ENCODE data around the gene SLC7A6.

SLC7A6 gene

DNA sequence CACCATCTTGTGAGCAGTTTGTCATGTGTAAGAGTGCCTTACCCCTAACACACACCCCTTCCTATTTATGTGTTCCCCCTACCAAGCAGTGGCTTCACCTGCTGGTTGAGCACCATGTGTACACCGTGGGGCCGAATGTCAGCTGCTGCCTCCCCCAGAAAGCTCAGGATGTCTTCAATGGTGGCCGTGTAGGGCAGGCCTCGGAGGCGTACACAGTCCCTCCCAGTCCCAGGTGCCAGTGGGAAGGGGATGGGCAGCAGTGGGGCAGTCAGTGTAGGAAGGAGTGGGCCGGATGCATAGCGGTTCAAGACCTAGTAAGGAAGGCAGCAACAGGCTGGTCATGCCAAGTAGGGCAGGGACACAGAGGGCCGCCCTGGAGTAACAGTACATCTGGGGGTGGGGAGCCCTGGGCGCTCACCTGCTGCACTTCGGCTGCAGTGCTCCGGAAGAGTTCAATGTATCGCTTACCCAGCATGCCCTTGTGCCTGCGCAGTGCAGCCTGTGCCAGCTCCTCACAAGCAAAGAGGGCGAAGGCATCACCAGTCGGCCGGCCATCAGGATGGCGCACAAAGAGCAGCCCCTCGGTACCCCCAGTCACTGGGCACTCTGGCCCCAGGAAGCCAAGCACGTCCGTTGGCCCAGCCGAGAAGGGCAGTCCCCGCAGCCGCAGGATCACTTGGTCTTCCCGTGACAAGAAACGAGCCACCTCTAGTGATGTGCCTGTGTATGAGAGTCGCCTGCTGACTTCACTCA is 32.8 kb upstream of the SLC7A6 start:
- no peak for TF ChIP-seq ZFX (IDR thresholded peaks at IDR 0.05; ENCODE audit: borderline replicate concordance)
- TF ChIP-seq, protein P1, sequence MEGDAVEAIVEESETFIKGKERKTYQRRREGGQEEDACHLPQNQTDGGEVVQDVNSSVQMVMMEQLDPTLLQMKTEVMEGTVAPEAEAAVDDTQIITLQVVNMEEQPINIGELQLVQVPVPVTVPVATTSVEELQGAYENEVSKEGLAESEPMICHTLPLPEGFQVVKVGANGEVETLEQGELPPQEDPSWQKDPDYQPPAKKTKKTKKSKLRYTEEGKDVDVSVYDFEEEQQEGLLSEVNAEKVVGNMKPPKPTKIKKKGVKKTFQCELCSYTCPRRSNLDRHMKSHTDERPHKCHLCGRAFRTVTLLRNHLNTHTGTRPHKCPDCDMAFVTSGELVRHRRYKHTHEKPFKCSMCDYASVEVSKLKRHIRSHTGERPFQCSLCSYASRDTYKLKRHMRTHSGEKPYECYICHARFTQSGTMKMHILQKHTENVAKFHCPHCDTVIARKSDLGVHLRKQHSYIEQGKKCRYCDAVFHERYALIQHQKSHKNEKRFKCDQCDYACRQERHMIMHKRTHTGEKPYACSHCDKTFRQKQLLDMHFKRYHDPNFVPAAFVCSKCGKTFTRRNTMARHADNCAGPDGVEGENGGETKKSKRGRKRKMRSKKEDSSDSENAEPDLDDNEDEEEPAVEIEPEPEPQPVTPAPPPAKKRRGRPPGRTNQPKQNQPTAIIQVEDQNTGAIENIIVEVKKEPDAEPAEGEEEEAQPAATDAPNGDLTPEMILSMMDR (IDR thresholded peaks at IDR 0.05): no peak
- H3K27ac ChIP-seq: no peak overlapping the region

DNA sequence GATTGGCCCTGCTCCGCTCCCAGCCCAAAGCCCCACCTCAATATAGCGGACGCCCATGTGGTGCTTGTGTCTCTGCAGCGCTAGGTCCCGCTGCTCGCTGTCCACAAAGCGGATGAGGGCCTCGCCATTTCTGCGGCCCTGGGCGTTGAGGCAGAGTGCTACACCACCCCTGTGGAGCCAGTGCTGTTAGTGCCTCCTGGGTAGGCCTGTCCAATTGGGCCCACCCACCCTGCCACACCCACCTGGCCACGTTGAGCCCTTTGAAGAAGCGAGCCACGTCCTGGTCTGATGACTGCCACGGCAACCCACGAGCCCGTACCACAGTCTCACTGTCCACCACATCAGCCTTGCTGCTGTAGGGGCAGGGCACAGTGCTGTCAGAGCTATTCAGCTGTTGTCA is 32.0 kb upstream of the SLC7A6 start:
- peak overlapping the region; percentile 100 for H3K27ac ChIP-seq
- no peak for TF ChIP-seq ZFX (IDR thresholded peaks at IDR 0.05; ENCODE audit: borderline replicate concordance)
- TF ChIP-seq, protein P1 (IDR thresholded peaks at IDR 0.05): no peak

DNA sequence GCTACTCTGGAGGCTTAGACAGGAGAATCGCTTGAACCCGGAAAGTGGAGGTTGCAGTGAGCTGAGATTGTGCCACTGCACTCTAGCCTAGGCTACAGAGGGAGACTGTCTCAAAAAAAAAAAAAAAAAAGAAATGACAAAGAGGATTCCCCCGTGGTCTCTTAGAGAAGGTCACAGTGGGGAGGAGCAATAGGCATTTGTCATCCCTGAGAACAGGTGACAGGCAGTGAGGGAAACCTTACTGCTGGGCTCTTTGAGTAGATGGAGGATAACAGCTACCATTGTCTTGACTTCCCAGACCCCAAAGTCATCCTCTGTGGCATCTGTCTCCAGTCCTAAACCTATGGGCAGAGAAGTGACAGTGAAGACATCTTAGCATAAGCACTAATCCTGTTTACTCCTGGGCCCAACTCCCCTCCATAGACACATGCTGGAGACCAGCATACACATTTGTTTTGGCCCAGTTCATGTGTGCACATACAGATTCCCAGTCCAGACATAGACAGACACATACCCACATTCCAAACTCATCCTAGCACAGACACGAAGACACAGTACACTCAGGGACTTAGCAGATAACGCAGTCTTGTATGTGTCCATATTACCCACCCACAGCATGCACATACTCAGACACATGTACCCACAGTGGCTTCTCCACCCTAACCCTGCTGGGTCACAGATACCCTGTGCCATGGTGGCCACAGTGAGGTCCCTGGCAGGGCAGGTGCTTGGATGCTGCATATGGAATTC is 31.1 kb upstream of the SLC7A6 start:
- TF ChIP-seq, protein P1 (IDR thresholded peaks at IDR 0.05): no peak
- no peak for TF ChIP-seq ZFX (IDR thresholded peaks at IDR 0.05; ENCODE audit: borderline replicate concordance)
- H3K27ac ChIP-seq: peak overlapping the region; percentile 100

DNA sequence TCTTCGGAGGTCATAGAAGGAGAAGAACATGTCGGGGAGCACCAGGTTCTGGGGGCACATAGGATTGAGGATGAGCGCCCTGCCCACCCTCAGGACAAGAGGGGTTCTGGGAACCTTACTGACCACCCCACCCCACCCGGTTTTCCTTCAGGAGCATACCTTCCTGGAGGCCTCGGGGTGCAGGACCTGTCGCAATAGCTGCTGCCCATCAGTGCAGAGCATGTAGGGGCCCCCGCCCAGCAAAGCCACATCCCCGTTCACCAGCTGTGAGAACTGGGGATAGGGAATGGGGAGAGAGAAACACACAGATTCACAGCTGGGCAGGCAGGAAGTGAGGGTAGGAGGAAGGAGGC is 30.5 kb upstream of the SLC7A6 start:
- TF ChIP-seq, protein P1 (IDR thresholded peaks at IDR 0.05): no peak
- H3K27ac ChIP-seq: peak overlapping the region; percentile 100

DNA sequence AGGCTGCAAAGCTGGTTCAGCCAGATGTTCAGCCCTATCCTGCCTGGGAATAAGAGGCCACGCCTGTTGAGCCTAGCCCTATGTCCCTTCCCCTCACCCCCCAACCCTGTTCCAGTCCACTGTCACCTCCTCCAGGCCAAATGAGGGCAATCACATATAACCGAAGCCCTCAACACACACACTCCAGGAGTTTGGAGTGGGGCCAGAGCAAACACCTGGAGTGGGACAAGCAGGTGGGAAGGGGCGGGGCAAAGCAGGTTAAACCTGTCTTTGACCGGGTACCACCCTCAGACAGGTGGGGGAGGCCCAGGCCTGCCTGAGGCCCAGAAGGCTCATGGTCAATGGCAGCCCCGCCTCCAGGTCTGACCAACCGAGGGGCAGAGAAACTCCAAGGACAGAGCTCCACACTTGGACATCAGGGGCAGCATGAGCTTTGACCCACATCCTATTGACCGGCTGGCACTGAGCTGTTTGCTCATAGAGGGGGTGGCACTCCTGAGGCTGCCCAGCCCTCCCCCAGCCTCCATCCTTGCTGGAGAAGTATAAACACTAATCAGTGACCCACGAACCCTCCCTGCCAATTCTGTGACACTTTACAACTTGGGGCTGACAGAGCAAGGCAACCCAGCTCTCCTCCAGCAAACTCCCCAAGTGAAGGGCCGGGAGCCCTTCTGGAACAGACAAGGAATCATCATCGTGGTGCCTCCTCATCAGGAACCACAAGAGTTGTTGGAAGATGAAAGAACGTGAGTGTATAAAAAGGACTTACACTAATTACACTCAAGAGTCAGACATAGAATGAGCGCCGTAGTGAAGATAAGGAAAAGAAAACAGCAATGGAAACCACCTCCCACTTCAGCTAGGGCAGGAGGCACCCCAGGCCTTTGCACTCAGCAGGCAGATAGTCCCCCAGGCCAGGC is 29.9 kb upstream of the SLC7A6 start:
- no peak for TF ChIP-seq ZFX (IDR thresholded peaks at IDR 0.05; ENCODE audit: borderline replicate concordance)
- TF ChIP-seq, protein P1 (IDR thresholded peaks at IDR 0.05): no peak; the same call in 1 of the 2 replicates
- H3K27ac ChIP-seq: peak overlapping the region; percentile 100

DNA sequence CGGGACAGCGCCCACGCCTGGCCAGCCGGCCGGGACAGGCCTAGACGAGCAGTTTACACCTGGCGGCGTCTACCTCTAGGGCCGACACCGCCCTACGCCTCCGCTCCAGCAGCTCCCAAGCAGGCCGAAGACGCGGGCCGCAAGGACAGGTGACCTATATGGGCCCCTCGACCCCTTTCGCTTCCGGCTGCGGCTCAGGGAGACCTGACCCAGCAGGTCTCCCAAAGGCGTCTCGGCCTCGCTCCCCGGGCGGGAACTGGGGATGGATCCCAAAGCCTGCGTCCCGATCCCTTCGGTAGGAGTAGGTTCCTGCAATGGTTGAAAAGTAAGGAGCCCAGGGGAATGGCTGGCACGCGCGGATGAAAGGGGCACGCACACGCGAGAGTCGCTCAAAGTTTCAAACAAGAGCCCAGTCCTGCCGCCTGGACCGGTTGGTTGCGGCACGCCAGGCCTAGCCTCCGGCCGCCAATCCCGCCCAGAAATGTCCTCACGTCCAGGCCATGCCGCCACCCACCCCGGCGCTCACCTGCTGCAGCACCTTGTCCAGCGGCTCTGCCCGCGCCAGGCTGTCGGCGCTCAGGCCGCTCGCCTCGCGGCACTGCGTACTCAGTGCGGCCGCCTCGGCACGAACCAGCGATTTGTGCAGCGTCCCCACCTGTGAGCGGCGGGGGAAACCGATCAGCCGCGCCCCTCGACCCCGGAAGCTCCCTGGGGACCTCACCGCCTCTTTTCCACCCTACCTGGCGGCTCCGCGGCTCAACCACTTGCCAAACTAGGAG is 29.0 kb upstream of the SLC7A6 start:
- H3K27ac ChIP-seq: peak overlapping the region; percentile 100
- TF ChIP-seq, protein P1 (IDR thresholded peaks at IDR 0.05): peak; percentile 65
- no peak for TF ChIP-seq ZFX (IDR thresholded peaks at IDR 0.05; ENCODE audit: borderline replicate concordance)
